Stimulated activated CD8-positive, alpha-beta memory T cell treated with anti-CD3 and anti-CD28 coated beads, Interleukin-15, amount 100 ng/mL, for 1 hour (primary cell): ENCODE data around the gene MST1R.
"Not testable (repeated sequence)": the region's sequence is repeated elsewhere in the genome, so short reads cannot be mapped to it uniquely, and the experiment has no call there.

ENCODE experiments used
- DNase-seq: peaks from one replicate; pipeline ENCODE4 v3.0.0-alpha.2; 2020; ENCODE audit warnings: low read depth

Gene MST1R

GRCh38 chr3:49911611-49912010 is 7.9 kb upstream of the MST1R start:
- DNase-seq = no peak

- DNase-seq = no peak
Measured at GRCh38 chr3:49911124-49911420, 7.4 kb upstream of the MST1R start.

- no peak for DNase-seq
Measured at GRCh38 chr3:49910409-49911123, 6.9 kb upstream of the MST1R start.

GRCh38 chr3:49908373-49909199 is 4.9 kb upstream of the MST1R start:
- no peak for DNase-seq

- no peak for DNase-seq
Measured at GRCh38 chr3:49906073-49906743, 2.5 kb upstream of the MST1R start.

- DNase-seq = not testable (repeated sequence)
Measured at GRCh38 chr3:49904448-49904847, 775 bp upstream of the MST1R start.

DNA sequence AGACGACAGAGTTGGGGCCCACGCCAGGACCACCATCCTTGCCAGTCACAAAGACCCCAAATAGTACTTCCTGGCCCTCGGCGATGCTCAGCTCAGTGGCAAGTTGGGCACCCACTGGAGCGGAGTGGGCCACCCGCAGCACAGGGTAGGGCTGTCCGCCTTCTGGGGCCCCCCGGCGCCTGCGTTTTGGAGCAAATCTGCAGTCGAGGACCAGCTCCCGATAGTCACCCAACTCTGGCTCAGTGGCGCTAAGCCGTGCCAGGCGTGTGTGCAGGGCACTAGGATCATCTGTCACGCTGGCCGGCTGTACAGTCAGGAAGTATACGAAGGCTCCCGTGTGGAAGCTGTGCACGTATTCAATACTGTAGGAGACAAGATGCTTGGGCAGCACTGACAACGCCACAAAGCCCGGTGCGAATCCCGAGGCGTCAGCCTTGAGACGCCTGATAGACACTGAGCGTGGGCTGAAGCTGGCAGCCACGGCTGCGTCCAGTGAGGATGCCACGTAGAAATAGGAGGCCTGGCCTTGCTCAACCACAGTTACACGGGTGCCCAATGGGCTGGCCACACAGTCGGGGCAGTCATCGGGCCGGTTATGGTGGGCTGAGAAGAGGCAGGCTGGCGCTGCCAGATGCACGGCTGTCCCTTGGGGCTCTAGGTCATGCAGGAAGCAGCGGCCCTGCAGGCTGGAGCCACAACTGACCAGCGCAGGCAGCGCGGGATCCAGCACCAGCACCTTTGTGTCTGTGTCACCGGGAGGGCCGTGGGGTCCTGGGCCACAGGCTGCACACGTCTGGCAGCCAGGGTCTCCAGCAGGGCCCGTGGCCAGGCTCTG is 945 bp downstream of the MST1R start:
- DNase-seq = no peak

GRCh38 chr3:49901366-49902339 is 2.0 kb downstream of the MST1R start:
- no peak for DNase-seq

DNA sequence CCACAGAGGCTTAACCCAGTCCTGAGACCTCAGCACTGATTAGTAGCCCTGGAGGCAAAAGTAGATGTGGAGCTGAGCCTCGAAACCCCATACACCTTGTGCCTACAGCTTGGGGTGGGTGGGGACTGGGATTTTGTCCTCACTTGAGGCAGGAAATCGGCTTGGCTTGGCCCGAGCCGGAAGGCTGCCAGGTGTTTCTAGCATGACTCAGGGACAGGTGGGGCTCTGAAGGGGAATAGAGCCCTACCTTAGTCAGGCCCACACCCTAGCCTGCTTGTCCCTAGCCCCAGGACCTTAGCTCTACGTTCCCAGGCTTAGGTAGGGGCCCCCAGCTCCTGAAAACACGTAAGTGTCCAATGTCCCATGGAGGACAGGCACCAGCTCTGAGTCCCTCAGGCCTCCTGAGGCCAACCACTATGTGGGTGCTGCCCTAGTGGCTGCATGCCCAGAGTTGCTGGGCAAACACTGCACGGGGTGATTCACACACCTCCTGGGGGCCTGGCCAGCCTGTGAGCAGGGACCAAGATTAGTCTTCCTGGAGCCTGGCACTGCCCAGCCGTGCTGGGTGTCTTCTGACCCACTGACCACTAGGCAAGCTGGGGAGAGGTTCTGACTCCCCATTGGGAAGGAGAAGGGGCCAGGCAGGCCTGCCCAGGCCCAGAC is 3.1 kb downstream of the MST1R start:
- DNase-seq = no peak

DNA sequence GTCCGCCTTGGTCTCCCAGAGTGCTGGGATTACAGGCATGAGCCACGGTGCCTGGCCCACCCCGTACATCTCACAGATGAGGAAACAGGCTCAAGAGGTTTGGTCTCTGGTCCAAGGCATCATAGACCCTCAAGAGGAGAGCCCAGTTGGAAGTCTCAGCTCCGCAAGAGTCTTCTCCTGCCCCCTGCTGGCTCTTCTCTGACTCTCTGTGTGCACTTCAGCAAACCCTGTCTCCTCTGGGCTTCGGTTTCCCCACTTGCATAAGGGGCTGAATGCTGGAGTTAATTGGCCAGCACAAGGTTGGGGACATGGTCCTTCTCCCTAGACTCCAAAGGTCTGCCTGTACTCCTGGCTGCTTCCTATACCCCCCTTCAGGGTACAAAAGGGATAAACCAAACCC is 3.9 kb downstream of the MST1R start:
- DNase-seq = no peak

- DNase-seq = no peak
Measured at GRCh38 chr3:49898991-49899390, 4.7 kb downstream of the MST1R start.

DNA sequence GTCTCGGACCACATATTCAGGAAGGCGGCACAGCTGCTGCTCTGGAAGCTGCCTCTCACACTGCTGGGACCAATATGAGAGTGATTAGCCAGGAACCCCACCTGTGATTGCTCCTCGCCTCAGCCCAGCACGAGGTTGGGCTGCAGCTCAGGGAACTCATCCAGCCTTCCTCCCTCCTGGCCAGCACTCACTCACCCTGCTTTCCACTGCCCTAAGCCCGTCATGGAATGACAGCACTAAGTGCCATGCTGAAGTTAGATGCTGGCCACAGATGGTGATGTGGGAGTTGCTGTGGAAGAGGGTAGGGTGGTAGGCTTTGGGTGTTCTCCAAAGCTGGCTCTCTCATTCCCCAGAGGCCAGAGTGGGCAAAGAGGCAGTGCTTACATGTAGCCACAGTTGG is 7.3 kb downstream of the MST1R start:
- no peak for DNase-seq

GRCh38 chr3:49895791-49896190 is 7.9 kb downstream of the MST1R start:
- DNase-seq = no peak

DNA sequence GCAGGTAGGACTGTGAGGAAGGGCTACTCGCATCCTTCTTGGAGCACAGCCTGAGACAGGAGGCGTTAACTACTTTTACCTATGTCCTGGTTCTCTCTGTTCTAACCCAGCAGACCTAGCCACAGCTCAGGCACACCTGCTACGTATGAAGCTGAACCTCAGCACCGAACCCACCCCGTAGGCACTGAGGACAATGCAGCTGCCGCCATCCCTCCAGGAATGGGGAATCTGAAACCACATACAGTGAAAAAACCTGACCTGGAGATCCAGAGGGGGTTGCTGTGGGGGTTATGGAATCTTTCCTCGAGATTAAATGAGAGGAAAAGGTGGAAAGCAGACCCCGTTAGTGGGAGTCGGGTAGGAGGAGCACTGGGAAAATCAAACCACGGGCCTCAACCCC is 14.4 kb downstream of the MST1R start:
- no peak for DNase-seq

GRCh38 chr3:49886922-49887265 is 16.8 kb downstream of the MST1R start:
- DNase-seq = no peak

DNA sequence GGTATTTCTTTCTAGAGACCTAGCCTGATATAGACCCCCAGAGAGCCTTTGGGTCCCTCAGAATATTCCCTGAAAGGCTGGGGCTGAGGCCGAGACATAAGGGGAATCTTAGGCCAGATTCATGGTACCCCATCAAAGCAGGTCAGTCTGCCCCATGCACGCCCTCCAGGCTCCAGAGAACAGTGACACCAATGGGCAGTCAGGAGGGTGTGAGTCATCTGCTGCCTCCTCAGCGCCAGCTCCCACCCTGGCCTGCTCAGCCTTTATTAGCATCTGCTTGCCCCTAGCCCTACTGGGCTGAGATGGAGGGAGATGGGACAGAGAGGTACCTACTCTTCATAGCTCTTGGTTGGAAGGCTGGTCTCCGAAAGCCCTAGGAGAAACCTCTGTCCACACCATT is 19.7 kb downstream of the MST1R start:
- no peak for DNase-seq

GRCh38 chr3:49882166-49882565 is 21.5 kb downstream of the MST1R start:
- no peak for DNase-seq

DNA sequence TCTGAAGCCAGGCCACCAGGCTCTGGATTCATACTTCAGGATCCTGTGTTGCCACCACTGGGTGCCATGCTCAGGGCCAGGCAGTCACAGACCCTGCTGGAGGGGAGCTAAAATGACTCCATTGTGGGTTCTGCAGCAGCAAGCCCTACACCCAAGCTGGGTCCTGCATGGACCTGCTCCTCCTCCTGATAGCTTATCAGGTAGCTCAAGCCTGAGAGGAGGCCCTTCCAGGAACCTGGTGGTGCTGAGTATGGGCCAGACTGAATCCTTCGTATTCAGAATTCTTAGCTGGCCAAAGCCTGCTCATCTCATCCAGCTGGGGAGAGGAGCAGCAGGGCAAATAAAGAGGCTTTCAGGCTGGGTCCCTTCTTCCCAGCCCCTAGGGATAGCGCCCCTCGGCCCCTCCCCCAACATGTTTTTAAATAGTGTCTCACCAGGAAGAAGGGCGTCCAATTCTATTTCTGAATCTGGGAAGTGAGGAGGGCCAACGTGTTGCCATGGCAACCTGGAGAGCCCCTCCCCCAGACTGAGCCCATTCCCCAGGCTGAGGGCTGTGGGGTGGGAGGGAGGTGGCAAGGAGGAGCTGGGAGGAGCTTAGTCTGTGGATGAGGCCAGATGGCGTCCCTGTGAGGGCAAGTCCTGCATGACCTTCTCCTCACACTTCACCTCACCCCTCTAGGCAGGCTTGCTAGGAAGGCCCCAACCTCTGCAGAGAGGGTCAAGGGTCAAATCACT is 22.9 kb downstream of the MST1R start:
- no peak for DNase-seq

GRCh38 chr3:49879721-49880120 is 24.0 kb downstream of the MST1R start:
- no peak for DNase-seq

- no peak for DNase-seq
Measured at GRCh38 chr3:49878686-49879085, 25.0 kb downstream of the MST1R start.
